Heart right ventricle (tissue), 16 donors: ENCODE data around the gene SMTN. TPM values are rescaled to one million over a fixed set of nuclear protein-coding genes. Genes with fewer than 3 reads are reported as not detected.

Experiments
- ATAC-seq, 8 donors: fragments of 200-7000 bp; cut with Tn5 transposase; one replicate each; pipeline ENCODE4 v1.9.1; 2020; ENCODE audit warnings: mild to moderate bottlenecking in 8 of 8, moderate library complexity in 8 of 8, moderate number of reproducible peaks in 1 of 8
- DNase-seq, 2 donors: peaks; one replicate each; pipeline ENCODE4 v3.0.0-alpha.2; 2020
- H3K27ac ChIP-seq, 10 donors: fragments of 200-600 bp; sonication (generic) in 2 of 10; one replicate each; pipeline versions ENCODE4 v1.5.0 to v1.8.0; 2020 to 2022; ENCODE audit warnings: mild to moderate bottlenecking in 3 of 10
- H3K27me3 ChIP-seq, 7 donors: fragments of 200-600 bp; one replicate each; pipeline ENCODE4 v1.8.0; 2021 to 2022; ENCODE audit warnings: mild to moderate bottlenecking in 2 of 7
- H3K36me3 ChIP-seq, 9 donors: fragments of 200-600 bp; sonication (generic) in 1 of 9; one replicate each; pipeline versions ENCODE4 v1.5.0 to v1.8.0; 2020 to 2022; ENCODE audit warnings: mild to moderate bottlenecking in 2 of 9
- H3K4me1 ChIP-seq, 9 donors: fragments of 200-600 bp; sonication (generic) in 1 of 9; one replicate each; pipeline versions ENCODE4 v1.5.0 to v1.8.0; 2020 to 2022; ENCODE audit warnings: mild to moderate bottlenecking in 4 of 9
- H3K4me3 ChIP-seq, 10 donors: fragments of 200-600 bp; sonication (generic) in 2 of 10; one replicate each; pipeline versions ENCODE4 v1.5.0 to v1.8.0; 2020 to 2022; ENCODE audit warnings: mild to moderate bottlenecking in 7 of 10, moderate library complexity in 2 of 10
- H3K9me3 ChIP-seq, 11 donors: fragments of 200-600 bp in 10 of 11; sonication (generic) in 2 of 11; one replicate each; pipeline versions ENCODE4 v1.5.0 to v1.8.0; 2013 to 2022; ENCODE audit warnings: mild to moderate bottlenecking in 2 of 11, control low read depth in 1 of 11, moderate library complexity in 1 of 11
- CTCF ChIP-seq, 9 donors: fragments of 200-600 bp; sonication (generic) in 2 of 9; IDR thresholded peaks; one replicate each; pipeline versions ENCODE4 v1.5.0 to v1.8.0; 2021 to 2022; ENCODE audit warnings: antibody characterized with exemption in 9 of 9, mild to moderate bottlenecking in 5 of 9, moderate library complexity in 1 of 9
- WGBS, 2 donors: extraction: QIAGEN DNeasy Blood & Tissue Kit; methylation state at CpG; one replicate each; pipeline ENCODE4 v1.1.7; 2013; ENCODE audit warnings: inconsistent platforms in 1 of 2; 5-methylcytosine and 5-hydroxymethylcytosine counted together
- intact Hi-C, 10 donors: fragments of 100-400 bp; cut with DNase I; formaldehyde crosslinking; loops; one replicate each; pipeline versions ENCODE4 v1.11.1 to v1.14.2; 2022
- long read RNA-seq, 3 donors: library from polyadenylated mRNA; unstranded; transcript quantifications; one replicate each; pipeline ENCODE4 v2.0.0, GENCODE V29; 2020 to 2021
- polyA plus RNA-seq, 2 donors: library from polyadenylated mRNA; stranded (reverse); fragments of 200-250 nt; gene quantifications; one replicate each; pipeline ENCODE4 v1.2.3, GENCODE V29; 2013
- total RNA-seq, 10 donors: library from RNA; stranded (reverse); fragmentation: NEBNext Ultra II Directional in 3 of 10; extraction: Animal tissue kit (Norgen Biotek cat#: 25700) in 3 of 10; gene quantifications; one replicate each; pipeline versions ENCODE4 v1.2.1 to v1.2.4, GENCODE V29; 2021 to 2023
- donor health status: Arrhythmogenic right ventricular cardiomyopathy.
- donor health status: ischemic (EF 13 %, LVEDD 7.1; RV severe dilation, severe dysfunction).
- donor health status: healthy with polysubstance abuse.
- donor health status: DM: no; HTN: yes; CAD: no.
- donor health status: DM: no; HTN: no; CAD: no.
- donor health status: ischemic (EF 25% LVEDD 6.9; RV normal size, moderate dysfunction).
- donor health status: ischemic (EF 25% LVEDD 5.7; RV mildly dilated, moderate dysfunction).
- donor health status: healthy.
- donor health status: DM: yes; HTN: yes; CAD: no.
- donor health status: Ischemic cardiomyopathy.
- donor health status: ischemic (EF 35%, LVEDD 5.7; RV mildly dilated, moderate dysfunction).
- donor health status: nonischemic (EF 11% LVEDD 7.7; RV severe dilation, severe dysfunction).
- donor health status: DM: yes; HTN: yes; CAD: no.
- donor health status: PGD.
- donor health status: ischemic (EF 29% LVEDD 5.4; RV normal size, mild dysfunction).
- donor health status: nonischemic (EF 23%, LVEDD 6.1; RV moderate dilation, normal function).

Gene SMTN
- total RNA-seq (100 to 1,000 TPM; 146 to 290 (median 204) TPM), polyA plus RNA-seq (100 to 1,000 TPM in 1 of 2 donors, 10 to 100 TPM in 1; 64.2 to 398 TPM)
- long read RNA-seq, donor 1, transcript SMTN-204 (9 exons, 1,735 nt): major isoform, 119 of 255 reads
- long read RNA-seq, donor 1, transcript SMTN-201 (21 exons, 3,295 nt): minor isoform, 6 of 255 reads
- long read RNA-seq, donor 1, partial matches to known transcripts: 83 of 255 reads
- long read RNA-seq, donor 1, other reads (novel, unspliced or antisense): 44 of 255 reads
- long read RNA-seq, donor 2, transcript SMTN-201 (21 exons, 3,295 nt): minor isoform, 13 of 431 reads
- long read RNA-seq, donor 2, transcript SMTN-204 (9 exons, 1,735 nt): major isoform, 233 of 431 reads
- long read RNA-seq, donor 2, partial matches to known transcripts: 133 of 431 reads
- long read RNA-seq, donor 2, other reads (novel, unspliced or antisense): 48 of 431 reads
- long read RNA-seq, donor 3, transcript SMTN-204 (9 exons, 1,735 nt): major isoform, 191 of 363 reads
- long read RNA-seq, donor 3, transcript SMTN-201 (21 exons, 3,295 nt): minor isoform, 17 of 363 reads
- long read RNA-seq, donor 3, partial matches to known transcripts: 98 of 363 reads
- long read RNA-seq, donor 3, other reads (novel, unspliced or antisense): 54 of 363 reads

- TF ChIP-seq CTCF (IDR thresholded peaks at IDR 0.05): no peak
- Histone ChIP-seq H3K4me3 (peak within 1 kb of the TSS; percentile 55 to 91 (median 74)), H3K27me3 (no peaks in the 10 kb centered on the region), H3K4me1 (peaks cover 16 to 56% (median 42%) of the 10 kb centered on the region in 9 donors), H3K9me3 (no peaks in the 10 kb centered on the region), H3K36me3 (peaks cover 0 to 20% (median 0%) of the 10 kb centered on the region in 9 donors), H3K27ac (peak within 1 kb of the TSS; percentile 78 to 98 (median 96))
- 1% methylated on average over 63 of the region's 63 CpGs for WGBS, 2 donors
- ATAC-seq: peak; percentile 80 to 88 (median 84)
- intact Hi-C loops: loop anchor here in 8 of 10 donors (1.0 to 10.0 kb wide), 7 partner anchors 34 to 154 kb away; partner anchors contain the start of genes MORC2 (in 6 of the 8) and TUG1 (in 6 of the 8)
- DNase-seq: peak; percentile 94 to 95
Observed at GRCh38 chr22:31080848-31081649, at the start of gene SMTN. TSS of gene SMTN (plus strand) at chr22:31081318. CDS start at chr22:31083259, 1,941 bp downstream.

DNA sequence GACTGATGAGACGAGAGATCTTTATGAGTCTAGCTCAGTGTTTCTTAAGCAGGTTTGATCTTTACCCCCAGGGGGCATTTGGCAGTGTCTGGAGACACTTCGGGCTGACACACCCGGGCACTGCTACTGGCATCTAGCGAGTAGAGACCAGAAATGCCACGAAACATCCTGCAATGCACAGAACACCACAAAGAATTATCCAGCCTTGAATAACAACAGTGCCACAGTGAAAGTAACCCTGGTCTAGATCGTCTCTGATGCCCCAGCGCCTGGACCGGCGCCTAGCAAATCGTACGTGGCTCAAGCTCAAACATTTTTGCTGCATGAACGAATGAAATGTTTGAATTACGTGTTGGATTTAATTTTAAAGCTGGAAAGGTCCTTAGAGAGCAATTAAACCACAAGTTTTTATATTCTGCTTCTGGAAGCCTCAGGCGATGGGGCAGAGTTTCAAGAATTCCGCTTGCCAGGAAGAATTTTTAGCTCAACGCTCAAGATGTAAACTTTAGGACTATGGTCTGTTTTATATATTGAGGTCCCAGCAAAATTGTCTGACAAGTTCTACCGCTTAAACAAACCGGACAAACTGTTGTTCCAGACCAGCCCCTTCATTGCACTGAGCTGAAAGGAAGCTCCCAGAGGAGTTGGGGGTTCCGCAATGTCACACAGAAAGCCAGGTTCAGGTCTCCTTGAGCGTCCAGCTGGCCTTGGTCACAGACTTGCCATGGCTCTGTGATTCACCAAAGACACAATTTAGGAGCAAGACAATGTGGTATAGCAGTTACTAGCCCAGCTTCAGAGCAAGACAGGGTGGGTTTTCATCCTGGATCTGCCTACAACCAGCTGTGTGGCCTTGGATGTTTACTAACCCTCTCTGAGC is 44.2 kb upstream of the SMTN start:
- intact Hi-C loops: loop anchor here in 2 of 10 donors (5.0 to 10.0 kb wide), 2 partner anchors 62 to 65 kb away; no protein-coding TSS in a partner anchor
- DNase-seq: no peak
- 56 to 59% methylated on average over 20 of the region's 20 CpGs for WGBS, 2 donors

GRCh38 chr22:31038686-31039085 is 42.4 kb upstream of the SMTN start:
- Histone ChIP-seq H3K36me3 (no peaks in the 10 kb centered on the region), H3K4me3 (no peak overlapping the region), H3K27ac (peak overlapping the region in 9 of 10 donors; percentile 55 to 81 (median 75)), H3K27me3 (no peaks in the 10 kb centered on the region), H3K9me3 (peaks cover 0 to 5% (median 0%) of the 10 kb centered on the region in 11 donors), H3K4me1 (peaks cover 6 to 40% (median 15%) of the 10 kb centered on the region in 9 donors)
- TF ChIP-seq CTCF (IDR thresholded peaks at IDR 0.05): no peak
- DNase-seq (no peak), ATAC-seq (no peak)
- WGBS, 2 donors: 67 to 69% methylated on average over 1 of the region's 1 CpG
- intact Hi-C loops: loop anchor here in 2 of 10 donors (5.0 to 10.0 kb wide), 2 partner anchors 64 to 66 kb away; no protein-coding TSS in a partner anchor

More for the DNA sequence above, 44.2 kb upstream of the SMTN start:
- H3K4me3 ChIP-seq: peak overlapping the region in 6 of 10 donors; percentile 9 to 26 (median 15)
- no peak for TF ChIP-seq CTCF (IDR thresholded peaks at IDR 0.05)
- H3K9me3 ChIP-seq: peaks cover 0 to 5% (median 0%) of the 10 kb centered on the region in 11 donors
- H3K27me3 ChIP-seq: no peaks in the 10 kb centered on the region
- H3K4me1 ChIP-seq: peaks cover 6 to 36% (median 15%) of the 10 kb centered on the region in 9 donors
- ATAC-seq: peak in 1 of 8 donors; percentile 12
- no peaks in the 10 kb centered on the region for H3K36me3 ChIP-seq
- H3K27ac ChIP-seq: peak overlapping the region in 9 of 10 donors; percentile 0 to 77 (median 47)
